ENCODE results near the gene EARS2. TPM values are rescaled to one million over a fixed set of nuclear protein-coding genes. Genes with fewer than 3 reads are reported as not detected.

EARS2 gene
- total and polyA plus RNA-seq, 2 of the 4 experiments (the other 2 are of a cell fraction) = 28.1 to 37.8 TPM

DNA sequence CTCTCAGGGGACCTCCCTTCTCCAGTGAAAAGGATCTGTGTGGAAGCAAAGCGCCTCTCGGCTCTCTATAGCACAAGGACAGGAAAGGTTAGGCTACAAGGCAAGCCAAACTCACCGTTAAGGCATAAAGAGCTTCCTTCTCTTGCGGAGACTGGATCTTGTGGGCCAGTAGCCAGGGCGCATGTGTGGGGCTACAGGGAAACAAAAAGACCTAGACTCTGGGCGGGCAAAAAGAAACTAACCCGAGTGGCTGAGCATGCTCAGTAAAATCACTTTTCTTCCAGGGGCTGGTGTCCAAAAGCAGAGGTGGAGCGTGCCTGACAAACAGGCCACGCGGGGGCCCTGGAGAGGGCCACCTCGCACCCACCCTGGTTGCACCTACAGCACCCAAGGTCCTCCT is 63.0 kb downstream of the EARS2 start:
- ChIA-PET CTCF (no interaction called here), POLR2A (ENCODE audit: unreplicated experiment) (no interaction called here)
- Histone ChIP-seq H2BK5ac (ENCODE audit: low read depth, low read length, poor library complexity, severe bottlenecking) (no peak overlapping the region), H3K56ac (ENCODE audit: extremely low read depth, insufficient read depth, low read length) (no peak overlapping the region), H4K8ac (ENCODE audit: low read depth in 2 of 2, low read length in 2 of 2) (no peak overlapping the region), H3K23ac (ENCODE audit: low read depth, low read length) (no peak overlapping the region), H3K4me3 (ENCODE audit: insufficient read depth, low read depth, low read length) (no peak overlapping the region), H3K4me2 (ENCODE audit: low read depth, low read length) (no peak overlapping the region), H3K79me1 (ENCODE audit: low read depth in 1 of 2, low read length in 2 of 2) (peaks cover 8 to 44% of the 10 kb centered on the region in 2 experiments; a peak in 3 of 4 replicates), H2BK20ac (ENCODE audit: low read depth, low read length) (no peak overlapping the region), H3K27me3 (ENCODE audit: control insufficient read depth, insufficient read depth, low read length) (no peaks in the 10 kb centered on the region), H3K27ac (ENCODE audit: insufficient read depth, low read length) (no peak overlapping the region), H2BK15ac (ENCODE audit: low read depth, low read length) (no peak overlapping the region), H2AK5ac (ENCODE audit: low read depth, low read length) (no peak overlapping the region), H3K18ac (ENCODE audit: low read depth, low read length) (no peak overlapping the region), H3K9me3 (ENCODE audit: control insufficient read depth, insufficient read depth, low read length) (no peaks in the 10 kb centered on the region), H3K4ac (ENCODE audit: low read depth, low read length) (no peak overlapping the region), H3K4me1 (ENCODE audit: control insufficient read depth, insufficient read depth, low read length) (peaks cover 5% of the 10 kb centered on the region; the same call in 1 of the 2 replicates), H3K14ac (replicated peaks; ENCODE audit: low read depth, low read length) (no peak overlapping the region), H4K5ac (ENCODE audit: low read depth, low read length) (no peak overlapping the region), H3K9ac (ENCODE audit: low read depth, low read length) (no peak overlapping the region), H2AFZ (replicated peaks; ENCODE audit: low read length, poor library complexity) (no peak overlapping the region), H2BK120ac (ENCODE audit: low read depth, low read length) (no peak overlapping the region), H2AK9ac (replicated peaks; ENCODE audit: low read depth, low read length, poor library complexity) (no peak overlapping the region), H3K36me3 (ENCODE audit: control insufficient read depth, insufficient read depth, low read length) (peaks cover 39% of the 10 kb centered on the region), H4K91ac (ENCODE audit: insufficient read depth, low read depth, low read length) (no peak overlapping the region), H4K20me1 (ENCODE audit: insufficient read depth, low read length) (peaks cover 14% of the 10 kb centered on the region), H3K9me1 (ENCODE audit: insufficient read depth, low read length) (peaks cover 3% of the 10 kb centered on the region; the same call in 1 of the 2 replicates)
- 80% methylated on average over 1 of the region's 11 CpGs; no CpG with 5 or more reads in 1 of the 2 experiments for WGBS, 2 experiments (ENCODE audit: extremely low coverage in 2 of 2, insufficient read length in 1 of 2)
- in situ Hi-C loops (cut with MboI; ENCODE audit: low sequenced_read_pairs) (no loop called here), dilution Hi-C loops (cut with HindIII; ENCODE audit: low sequenced_read_pairs, unreplicated experiment) (no loop called here), intact Hi-C loops (cut with micrococcal nuclease) (no loop called here)
- ATAC-seq (ENCODE audit: low read depth) (no peak), DNase-seq (no peak)
- no peak for TF ChIP-seq NFE2L2 (IDR thresholded peaks at IDR 0.05; ENCODE audit: low read depth, low read length)
- no peak for TF ChIP-seq CHD1 (IDR thresholded peaks at IDR 0.05; ENCODE audit: low read depth, low read length)
- TF ChIP-seq, protein P1, sequence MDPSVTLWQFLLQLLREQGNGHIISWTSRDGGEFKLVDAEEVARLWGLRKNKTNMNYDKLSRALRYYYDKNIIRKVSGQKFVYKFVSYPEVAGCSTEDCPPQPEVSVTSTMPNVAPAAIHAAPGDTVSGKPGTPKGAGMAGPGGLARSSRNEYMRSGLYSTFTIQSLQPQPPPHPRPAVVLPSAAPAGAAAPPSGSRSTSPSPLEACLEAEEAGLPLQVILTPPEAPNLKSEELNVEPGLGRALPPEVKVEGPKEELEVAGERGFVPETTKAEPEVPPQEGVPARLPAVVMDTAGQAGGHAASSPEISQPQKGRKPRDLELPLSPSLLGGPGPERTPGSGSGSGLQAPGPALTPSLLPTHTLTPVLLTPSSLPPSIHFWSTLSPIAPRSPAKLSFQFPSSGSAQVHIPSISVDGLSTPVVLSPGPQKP (IDR thresholded peaks at IDR 0.05; ENCODE audit: borderline replicate concordance, low read depth, low read length) = no peak
- TF ChIP-seq MAFK (IDR thresholded peaks at IDR 0.05; ENCODE audit: low read depth, low read length) = no peak
- no peak for TF ChIP-seq RCOR1 (IDR thresholded peaks at IDR 0.05; ENCODE audit: insufficient replicate concordance, low read length)
- TF ChIP-seq, protein P2, sequence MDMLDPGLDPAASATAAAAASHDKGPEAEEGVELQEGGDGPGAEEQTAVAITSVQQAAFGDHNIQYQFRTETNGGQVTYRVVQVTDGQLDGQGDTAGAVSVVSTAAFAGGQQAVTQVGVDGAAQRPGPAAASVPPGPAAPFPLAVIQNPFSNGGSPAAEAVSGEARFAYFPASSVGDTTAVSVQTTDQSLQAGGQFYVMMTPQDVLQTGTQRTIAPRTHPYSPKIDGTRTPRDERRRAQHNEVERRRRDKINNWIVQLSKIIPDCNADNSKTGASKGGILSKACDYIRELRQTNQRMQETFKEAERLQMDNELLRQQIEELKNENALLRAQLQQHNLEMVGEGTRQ (IDR thresholded peaks at IDR 0.05; ENCODE audit: low read depth, low read length) = no peak
- TF ChIP-seq POLR2A (IDR thresholded peaks at IDR 0.05; ENCODE audit: low read depth, low read length) = no peak
- no peak for TF ChIP-seq BHLHE40 (IDR thresholded peaks at IDR 0.05; ENCODE audit: low read depth, low read length)
- TF ChIP-seq, protein P3, sequence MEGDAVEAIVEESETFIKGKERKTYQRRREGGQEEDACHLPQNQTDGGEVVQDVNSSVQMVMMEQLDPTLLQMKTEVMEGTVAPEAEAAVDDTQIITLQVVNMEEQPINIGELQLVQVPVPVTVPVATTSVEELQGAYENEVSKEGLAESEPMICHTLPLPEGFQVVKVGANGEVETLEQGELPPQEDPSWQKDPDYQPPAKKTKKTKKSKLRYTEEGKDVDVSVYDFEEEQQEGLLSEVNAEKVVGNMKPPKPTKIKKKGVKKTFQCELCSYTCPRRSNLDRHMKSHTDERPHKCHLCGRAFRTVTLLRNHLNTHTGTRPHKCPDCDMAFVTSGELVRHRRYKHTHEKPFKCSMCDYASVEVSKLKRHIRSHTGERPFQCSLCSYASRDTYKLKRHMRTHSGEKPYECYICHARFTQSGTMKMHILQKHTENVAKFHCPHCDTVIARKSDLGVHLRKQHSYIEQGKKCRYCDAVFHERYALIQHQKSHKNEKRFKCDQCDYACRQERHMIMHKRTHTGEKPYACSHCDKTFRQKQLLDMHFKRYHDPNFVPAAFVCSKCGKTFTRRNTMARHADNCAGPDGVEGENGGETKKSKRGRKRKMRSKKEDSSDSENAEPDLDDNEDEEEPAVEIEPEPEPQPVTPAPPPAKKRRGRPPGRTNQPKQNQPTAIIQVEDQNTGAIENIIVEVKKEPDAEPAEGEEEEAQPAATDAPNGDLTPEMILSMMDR (conservative IDR thresholded peaks at IDR 0.05; ENCODE audit: low read depth, low read length) = no peak
- TF ChIP-seq RAD21 (IDR thresholded peaks at IDR 0.05; ENCODE audit: low read length) = no peak
- no peak for TF ChIP-seq MAZ (IDR thresholded peaks at IDR 0.05; ENCODE audit: borderline replicate concordance, low read depth, low read length)
- no peak for TF ChIP-seq SMC3 (IDR thresholded peaks at IDR 0.05; ENCODE audit: low read depth, low read length)
- no TSS peak for BruUV-seq (replicated peaks)
